GM21390 (cell line): ENCODE results near the gene PIF1.
"Not testable (repeated sequence)": the region's sequence is repeated elsewhere in the genome, so short reads cannot be mapped to it uniquely, and the experiment has no call there.

Source experiments
- ATAC-seq: cut with Tn5 transposase; IDR thresholded peaks from one replicate; pipeline ENCODE4 v1.9.1; 2021; ENCODE audit not compliant: unreplicated experiment

Gene PIF1

DNA sequence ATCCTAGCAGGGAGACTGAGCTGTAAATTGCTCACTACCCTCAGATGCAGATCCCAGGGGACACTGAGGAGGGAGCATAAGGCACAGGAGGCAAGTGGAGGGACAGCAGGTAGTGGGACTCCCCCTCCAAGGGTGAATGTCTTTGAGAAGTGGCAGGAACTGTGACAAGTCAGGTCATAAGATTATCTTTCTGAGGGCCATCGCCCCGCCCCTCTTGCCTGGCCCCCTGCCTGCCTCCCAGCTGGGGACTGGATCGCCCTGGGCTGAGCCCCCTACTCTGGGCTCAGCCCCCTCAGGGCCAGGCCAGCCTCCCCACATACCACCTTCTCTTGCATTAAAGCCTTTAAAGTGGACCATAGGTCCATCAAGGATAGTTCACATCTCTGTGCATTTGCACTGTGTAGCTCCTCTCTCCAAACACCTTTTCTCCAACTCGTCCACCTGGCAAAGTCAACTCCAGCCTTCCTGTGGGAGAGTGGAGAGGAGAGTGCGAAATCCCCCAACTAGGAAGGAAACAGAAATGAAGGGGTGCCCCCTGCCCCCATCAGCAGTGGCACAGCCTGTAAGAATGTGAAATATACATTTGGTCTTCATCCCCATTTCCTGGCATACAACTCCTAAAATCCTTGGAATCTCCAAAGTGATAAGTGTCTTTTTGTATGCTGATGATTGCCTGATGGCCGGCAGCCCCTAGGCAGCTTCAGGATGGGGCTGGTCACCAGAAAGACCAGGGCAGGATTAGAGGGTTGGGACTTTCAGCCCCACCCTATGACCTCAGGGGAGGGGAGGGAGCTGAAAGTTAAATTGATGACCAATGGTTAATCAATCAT lies 14.7 kb downstream of the PIF1 start:
- no peak for ATAC-seq

DNA sequence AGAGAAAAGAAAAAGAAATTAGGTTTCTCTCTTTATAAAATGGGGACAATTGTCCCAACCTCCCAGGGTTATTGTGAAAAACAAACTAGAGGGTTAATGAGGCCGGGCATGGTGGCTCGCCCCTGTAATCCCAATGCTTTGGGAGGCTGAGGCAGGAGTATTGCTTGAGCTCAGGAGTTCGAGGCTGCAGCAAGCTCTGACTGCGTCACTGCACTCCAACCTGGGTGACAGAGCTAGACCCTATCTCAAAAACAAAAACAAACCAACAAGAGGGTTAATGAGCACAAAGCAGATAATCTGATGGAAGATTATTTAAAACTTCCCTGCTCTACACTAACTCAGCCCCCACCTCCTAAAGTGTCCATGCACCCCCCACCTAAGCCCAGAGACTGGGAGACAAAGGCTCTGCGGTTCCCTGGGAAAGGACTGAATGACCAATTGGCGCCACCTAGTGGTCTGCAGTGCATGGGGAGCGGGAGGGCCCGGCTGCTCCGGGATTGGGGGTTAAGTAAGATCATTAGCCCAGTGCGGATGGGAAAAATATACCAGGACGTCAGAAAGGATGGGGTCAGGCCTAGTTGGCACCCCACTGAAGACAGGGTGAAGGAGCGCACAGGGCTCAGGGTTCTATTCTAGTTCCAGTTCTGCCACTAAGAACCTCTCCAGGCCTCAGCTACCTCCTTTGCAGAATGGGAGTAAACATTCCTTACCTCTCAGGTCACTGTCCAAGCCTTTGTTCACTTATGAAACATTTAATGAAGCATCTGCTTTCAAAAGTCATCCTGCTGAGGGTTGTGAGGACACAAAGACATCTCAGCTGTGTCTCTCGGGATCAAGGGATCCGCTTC lies 15.6 kb downstream of the PIF1 start:
- ATAC-seq: no peak

DNA sequence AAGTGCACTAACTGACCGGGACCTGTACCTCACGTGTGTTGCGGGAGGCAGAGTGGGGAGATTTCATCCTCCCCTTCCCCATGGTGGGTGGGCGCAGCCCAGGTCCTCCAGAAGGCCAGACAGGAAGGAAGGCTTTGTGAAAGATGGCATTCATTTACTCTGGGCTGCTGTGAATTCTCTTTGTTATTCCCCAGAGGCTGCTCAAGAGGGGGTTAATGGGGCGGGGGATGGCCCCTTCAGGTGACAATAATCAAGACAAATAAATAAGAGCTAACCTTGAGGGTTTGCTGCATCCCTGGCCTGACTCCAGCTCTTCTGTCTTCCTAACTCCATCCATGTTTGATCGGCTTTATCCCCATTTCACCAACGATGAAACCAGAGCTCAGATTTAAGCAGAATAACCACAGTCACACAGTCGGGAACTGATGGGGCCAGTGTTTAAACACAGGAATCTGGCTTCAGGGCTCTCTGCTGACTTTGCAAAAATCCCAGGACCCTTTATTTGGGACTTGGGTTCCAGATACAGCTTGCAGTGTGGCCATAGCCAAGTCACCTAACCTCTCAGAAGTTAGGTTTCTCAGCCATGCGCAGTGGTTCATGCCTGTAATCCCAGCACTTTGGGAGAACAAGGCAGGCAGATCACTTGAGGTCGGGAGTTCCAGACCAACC lies 16.5 kb downstream of the PIF1 start:
- no peak for ATAC-seq

DNA sequence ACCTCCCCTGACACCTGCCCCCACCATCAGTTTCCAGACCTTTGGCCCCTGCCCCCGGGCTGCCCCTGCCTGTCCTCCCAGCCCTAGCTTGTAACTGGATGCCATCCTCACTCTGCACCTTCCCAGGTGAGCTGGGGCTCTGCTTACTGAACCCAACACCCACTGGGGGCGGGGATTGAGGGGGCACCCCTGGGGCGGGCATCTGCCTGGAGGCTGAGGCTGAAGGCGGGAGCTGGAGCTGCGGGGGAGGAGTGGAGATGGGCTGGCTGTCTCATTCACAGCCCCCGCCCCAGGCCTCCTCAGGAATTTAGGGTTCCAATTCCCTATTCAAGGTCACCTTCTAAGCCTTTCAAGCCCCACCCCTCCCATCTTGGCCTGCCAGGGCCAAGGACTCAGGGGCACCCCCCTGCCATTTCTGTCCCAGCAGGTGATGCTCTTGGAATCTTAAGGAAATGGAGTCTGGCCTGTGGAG lies 17.7 kb downstream of the PIF1 start:
- ATAC-seq: no peak

DNA sequence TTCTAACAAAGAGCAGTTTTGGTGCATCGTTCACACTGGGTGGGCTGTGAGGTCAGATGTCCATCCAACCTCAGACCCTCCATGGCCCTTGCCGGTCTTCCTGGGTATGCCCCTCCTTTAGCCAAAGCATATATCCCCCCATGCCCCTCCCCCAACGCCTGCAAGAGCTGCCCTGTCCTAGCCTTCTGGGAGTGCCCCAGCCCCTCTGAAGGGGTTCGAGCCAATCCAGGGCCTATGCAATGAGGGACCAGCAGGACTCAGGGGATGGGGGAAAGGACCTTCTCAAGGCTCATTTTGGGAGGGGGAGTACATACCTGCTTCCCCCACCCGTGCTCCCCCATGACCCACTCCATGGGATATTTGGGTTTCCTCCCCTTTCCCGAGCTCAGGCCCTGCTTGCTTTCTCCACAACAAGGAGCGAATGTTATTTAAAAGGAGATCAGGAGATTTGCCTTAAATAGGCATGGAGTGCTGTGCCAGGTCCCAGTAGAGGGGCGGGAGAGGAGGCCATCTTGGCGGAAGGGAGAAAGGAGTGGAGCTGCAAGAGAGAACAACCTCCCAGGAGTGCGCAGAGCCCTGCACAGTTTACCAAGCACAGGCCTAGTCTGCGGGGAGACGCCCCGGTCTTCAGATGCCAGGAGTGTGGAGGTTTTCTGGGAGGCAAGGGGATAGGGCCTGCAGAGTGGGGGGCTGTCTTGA lies 18.2 kb downstream of the PIF1 start:
- no peak for ATAC-seq

DNA sequence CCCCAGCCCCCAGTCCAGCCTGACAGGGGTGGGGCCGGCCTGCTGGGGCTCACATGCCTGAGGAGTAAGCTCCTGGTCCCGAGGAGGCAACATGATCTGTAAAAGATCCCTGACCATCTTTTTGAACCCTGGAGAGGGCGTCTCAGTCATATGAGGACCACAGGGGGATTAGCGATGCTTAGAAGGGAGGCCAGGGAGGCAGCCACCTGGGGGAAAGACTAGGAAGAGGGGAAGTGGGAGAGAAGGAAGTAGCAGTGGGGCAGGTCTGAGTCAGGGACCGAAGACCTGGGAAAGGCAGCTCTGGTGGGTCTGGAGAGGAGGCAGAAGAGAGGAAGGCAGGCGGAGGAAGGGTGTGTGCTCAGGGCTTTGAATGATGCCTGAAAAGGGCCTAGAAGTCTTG lies 18.9 kb downstream of the PIF1 start:
- ATAC-seq: no peak

DNA sequence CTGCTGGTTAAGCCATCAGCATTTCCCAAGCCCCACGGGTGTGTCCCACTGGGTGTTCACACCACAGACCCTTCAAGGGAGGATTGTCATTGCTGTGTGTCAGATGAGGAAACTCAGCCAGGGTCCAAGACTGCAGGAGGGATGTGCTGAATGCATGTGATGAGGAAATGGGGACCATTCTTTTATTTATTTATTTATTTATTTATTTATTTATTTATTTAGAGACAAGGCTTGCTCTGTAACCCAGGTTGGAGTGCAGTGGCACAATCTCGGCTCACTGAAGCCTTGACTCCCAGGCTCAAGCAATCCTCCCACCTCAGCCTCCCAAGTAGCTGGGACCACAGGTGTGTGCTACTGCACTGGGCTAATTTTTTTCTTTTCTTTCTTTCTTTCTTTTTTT lies 20.8 kb downstream of the PIF1 start:
- no peak for ATAC-seq

DNA sequence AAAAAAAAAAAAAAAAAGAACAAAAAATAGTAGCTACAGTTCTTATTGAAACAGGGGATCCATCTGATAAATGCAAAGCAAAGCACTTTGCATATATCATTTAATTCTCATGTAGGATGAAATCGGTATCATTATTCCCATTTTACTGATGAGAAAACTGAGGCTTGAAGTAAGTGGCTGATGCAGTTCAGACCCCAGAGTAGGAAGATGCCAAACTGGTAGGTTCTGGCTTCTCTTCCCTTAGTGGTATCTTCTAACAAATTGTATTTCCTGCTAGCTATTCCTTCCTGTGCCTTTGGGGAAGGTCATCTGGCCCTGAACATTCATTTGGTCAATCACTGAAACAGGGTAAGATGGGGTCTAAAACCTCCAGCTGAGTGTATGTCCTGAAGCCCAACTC lies 21.9 kb downstream of the PIF1 start:
- ATAC-seq: no peak

DNA sequence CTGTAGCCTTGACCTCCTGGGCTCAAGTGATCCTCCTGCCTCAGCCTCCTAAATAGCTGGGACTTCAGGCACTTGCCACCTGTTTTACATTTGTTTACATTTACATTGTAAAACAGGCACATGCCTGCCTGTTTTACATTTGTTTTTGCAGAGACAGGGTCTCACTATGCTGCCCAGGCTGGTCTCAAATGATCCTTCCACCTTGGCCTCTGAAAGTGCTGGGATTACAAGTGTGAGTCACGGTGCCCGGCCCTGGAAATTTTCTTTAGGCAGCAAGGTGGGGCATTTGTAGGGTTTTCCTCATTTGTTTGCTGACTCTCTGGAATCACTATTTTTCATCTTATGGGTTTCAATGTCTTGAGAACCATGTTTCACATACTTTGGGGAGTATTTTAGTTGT lies 25.0 kb downstream of the PIF1 start:
- no peak for ATAC-seq

DNA sequence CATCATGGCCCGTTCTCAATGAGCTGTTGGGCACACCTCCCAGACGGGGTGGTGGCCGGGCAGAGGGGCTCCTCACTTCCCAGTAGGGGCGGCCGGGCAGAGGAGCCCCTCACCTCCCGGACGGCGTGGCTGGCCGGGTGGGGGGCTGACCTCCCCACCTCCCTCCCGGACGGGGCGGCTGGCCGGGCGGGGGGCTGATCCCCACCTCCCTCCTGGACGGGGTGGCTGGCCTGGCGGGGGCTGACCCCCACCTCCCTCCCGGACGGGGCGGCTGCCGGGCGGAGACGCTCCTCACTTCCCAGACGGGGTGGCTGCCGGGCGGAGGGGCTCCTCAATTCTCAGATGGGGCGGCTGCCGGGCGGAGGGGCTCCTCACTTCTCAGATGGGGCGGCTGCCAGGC lies 26.5 kb downstream of the PIF1 start:
- ATAC-seq: not testable (repeated sequence)

DNA sequence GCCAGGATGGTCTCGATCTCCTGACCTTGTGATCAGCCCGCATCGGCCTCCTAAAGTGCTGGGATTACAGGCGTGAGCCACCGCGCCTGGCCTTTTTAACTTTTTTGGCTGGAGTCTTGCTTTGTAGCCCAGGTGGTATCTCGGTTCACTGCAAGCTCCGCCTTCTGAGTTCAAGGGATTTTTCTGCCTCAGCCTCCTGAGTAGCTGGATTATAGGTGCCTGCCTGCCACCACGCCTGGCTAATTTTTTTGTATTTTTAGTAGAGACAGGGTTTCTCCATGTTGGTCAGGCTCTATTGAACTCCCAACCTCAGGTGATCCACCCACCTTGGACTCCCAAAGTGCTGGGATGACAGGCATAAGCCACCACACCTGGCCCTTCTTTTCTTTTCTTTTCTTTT lies 29.5 kb downstream of the PIF1 start:
- not testable (repeated sequence) for ATAC-seq

DNA sequence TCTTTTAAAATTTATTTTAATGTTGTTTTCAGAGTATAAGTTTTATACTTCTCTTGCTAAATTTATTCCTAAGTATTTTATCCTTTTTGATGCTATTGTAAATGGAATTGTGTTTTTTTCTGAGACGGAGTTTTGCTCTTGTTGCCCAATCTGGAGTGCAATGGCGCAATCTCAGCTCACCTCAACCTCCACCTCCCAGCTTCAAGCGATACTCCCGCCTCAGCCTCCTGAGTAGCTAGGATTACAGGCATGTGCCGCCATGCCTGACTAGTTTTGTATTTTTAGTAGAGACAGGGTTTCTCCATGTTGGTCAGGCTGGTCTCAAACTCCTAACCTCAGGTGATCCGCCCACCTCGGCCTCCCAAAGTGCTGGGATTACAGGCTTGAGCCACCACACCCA lies 30.1 kb downstream of the PIF1 start:
- not testable (repeated sequence) for ATAC-seq

DNA sequence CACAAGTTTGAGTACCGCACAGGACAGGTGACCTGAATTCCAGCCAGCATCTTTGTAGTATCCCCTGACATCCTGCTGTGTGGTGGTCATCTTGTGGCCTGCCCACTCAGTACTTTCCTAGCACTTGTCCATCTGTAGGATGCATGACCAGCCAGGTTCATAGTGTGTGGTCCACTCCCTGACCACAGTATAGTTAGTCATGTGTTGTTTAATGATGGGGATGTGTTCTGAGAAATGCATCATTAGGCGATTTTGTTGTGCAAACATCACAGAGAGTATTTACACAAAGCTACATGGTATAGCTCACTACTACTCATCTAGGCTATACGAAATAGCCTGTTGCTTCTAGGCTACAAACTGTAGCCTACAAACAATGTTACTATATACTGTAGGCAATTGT lies 33.2 kb downstream of the PIF1 start:
- no peak for ATAC-seq

DNA sequence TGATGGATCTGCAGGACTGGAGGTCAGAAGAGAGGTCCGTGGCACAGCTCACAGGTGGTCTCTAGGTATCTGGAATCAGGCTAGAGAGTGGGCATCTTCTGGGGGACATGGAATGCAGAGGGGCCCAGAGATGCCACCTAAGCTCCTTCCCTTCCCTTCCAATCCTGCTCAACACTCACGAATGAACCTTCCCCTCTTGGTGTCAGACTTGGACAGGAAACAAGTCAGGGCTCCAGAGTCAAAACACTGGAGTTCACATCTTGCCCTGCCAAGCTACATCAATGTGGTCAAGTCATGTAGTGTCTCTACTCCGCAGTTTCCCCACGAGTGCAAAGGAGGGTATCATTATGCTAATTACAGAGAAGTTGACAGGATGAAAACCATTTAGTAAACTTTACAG lies 34.0 kb downstream of the PIF1 start:
- ATAC-seq: no peak

DNA sequence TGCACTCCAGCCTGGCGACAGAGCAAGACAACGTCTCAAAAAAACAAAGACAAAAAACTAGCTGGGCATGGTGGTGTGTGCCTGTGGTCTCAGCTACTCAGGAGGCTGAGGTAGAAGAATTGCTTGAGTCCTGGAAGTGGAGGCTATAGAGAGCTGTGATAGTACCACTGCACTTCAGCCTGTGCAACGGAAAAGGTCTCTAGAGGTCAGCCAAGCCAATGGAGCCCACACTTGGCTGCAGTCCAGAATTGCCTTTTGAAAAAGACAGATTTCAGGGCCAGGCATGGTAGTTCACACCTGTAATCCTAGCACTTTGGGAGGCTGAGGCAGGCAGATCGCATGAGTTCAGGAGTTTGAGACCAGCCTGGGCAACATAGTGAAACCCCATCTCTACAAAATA lies 41.7 kb downstream of the PIF1 start:
- ATAC-seq: no peak

DNA sequence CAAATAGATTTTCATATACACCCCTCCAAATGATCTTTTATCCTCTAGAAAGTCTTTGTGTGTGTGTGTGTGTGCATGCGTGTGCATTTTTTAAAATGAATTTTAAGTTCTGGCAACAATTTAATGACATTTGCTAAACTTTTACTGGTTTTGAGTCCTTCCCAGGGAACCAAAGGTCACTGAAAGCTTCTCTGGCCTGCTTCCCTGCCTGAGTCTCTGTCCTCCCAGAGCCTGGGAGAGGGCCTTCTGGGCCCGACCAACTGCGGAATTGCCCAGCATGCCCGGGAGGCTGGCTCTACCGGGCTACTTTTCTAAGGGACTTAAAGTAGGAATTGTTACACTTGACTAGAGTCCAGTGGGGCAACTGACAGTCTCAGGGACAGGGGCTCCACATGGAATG lies 42.7 kb downstream of the PIF1 start:
- no peak for ATAC-seq

DNA sequence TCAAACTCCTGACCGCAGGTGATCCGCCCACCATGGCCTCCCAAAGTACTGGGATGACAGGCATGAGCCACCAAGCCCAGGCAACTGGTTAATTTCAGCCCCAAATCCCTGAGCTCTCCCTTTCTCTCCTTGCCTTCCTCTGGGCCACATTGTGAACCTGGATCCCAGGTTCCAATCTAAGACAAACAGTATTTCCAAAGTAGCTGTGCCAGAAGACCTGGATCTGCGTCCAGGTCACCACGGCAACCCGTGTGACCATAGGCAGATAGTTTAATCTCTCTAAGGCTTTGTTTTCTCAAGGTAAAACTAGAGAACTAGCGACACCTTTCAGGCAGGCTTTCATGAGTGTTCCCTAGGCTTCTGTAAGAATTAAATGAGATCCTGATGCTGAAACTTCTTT lies 44.1 kb downstream of the PIF1 start:
- ATAC-seq: no peak

DNA sequence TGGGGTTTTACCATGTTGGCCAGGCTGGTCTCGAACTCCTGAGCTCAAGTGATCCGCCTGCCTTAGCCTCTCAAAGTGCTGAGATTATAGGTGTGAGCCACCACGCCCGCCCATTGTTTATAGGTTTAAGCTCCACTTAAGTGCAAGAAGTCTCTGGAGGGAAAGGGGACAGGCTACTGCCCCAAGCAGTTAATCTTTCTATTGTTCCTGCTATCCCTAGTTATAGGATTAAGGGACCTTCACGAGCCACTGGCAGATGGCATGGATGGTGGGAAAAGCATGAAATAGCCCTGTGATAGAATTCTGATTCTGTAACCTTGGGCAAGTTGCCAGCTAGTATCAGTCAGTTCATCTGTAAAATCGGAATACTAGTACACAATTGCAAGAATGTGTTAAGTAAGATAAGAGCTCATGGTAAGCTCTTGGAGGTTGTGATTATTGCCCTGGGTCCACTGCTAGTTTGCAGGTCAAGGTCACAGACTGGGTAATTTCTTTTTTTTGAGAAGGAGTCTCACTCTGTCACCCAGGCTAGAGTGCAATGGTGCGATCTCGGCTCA lies 44.8 kb downstream of the PIF1 start:
- no peak for ATAC-seq

DNA sequence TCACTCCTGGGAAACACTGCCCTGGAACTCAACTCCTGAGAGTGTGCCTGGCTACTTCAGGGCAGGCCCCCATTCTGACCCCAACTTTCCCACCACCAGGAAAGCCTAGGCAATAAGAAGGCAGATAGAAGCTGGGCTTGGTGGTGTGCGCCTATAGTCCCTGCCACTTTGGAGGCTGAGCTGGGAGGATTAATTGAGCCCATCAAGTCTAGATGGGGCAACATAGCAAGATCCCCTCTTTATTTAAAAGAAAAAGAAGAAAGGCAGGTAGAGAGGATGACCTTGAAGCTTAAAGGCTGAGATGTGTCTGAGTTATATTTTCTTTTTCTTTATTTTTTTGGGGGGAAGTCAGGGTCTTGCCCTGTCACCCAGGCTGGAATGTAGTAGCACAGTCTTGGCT lies 45.8 kb downstream of the PIF1 start:
- ATAC-seq: no peak

DNA sequence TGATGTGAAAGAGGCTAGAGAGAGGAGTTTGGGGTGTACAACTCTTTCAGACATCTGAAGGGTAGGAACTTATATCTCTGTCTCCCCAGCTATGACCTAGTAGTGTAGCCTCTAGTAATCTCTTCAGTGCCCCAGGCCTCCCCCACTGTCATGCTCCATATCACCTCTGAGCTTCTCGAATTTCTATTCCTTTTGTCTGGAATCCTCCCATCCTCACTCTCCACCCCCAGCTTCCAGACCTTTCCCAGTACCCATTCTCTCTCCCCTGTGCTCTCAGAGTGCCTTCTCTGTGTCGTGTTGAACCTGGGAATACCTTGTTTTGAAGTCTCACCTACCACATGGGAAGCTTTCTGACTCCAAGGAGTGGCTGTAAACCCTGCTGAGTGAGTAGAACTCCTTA lies 46.4 kb downstream of the PIF1 start:
- no peak for ATAC-seq

DNA sequence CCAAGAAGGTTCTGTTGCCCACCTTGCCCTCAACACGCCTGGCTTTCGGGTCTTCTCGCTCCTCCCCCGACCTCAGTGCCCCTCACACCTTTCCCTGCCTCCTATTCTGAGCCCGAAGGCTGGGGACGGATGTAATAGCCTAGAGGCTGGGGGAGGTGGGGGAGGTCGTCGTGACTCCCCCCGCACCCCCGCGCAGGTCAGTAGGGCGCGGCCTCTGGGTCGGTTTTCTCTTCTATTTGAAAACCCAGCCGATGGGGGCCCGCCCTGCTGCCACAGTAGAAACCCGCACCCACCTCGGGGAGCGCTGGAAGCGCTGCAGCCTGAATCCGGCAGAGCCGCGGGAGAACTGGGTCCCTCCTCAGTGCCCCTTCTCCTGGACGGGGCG lies 49.1 kb downstream of the PIF1 start:
- ATAC-seq: no peak
